Suppressor macrophage (primary cell): ENCODE data around the gene ARHGAP31.
A peak's percentile ranks its signal among the peaks of the same experiment; 100 is the strongest.
"Not testable (repeated sequence)": the region's sequence is repeated elsewhere in the genome, so short reads cannot be mapped to it uniquely, and the experiment has no call there.

Experiments used
- DNase-seq, 4 experiments: peaks; one replicate each; pipeline ENCODE4 v3.0.0-alpha.2; 2020 to 2022

ARHGAP31 gene

DNA sequence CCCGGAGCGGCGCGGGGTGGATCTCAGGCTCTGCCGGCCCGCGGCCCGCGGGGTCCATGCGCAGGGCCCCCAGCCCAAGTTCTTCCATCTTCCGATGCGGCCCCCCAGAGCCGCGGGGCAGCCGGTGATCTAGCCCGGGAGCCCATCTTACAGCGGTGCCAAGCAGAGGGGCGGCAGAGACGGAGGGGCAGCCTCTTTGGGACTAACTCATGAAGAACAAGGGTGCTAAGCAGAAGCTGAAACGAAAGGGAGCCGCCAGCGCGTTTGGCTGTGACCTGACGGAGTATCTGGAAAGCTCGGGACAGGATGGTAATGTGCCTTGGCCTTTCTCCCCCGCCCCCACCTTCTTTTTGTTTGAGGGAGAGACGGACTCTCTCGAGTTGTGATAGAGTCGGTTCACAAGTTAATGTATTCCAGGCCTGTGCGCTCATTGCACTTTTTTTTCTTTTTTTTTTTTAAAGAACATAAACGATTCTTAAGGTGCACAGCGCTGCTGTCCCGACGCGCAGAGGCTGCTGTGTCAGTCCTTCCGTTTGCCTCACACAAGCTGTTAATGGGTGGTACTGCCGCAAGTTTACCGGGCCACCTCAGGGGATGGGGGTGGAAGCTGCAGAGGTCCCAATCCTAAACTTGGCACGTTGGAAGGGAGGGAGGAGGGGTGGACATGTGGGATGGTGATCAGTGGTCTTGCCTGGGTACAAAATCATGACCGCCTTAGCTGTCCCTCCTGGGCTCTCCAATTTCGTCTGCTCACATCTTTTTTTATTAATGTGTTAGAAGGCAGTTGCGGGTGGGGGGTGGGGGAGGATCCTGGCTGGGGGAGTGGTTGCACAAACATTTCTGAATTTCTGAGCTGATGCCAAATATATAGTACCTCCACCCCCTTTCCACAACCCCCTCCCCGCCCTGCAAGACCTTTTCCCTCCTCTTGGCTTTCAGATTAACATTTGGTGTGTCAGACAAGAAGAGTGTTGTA lies 801 bp downstream of the ARHGAP31 start:
- peak in 3 of 4 experiments; percentile 38 to 54 (median 53) for DNase-seq

DNA sequence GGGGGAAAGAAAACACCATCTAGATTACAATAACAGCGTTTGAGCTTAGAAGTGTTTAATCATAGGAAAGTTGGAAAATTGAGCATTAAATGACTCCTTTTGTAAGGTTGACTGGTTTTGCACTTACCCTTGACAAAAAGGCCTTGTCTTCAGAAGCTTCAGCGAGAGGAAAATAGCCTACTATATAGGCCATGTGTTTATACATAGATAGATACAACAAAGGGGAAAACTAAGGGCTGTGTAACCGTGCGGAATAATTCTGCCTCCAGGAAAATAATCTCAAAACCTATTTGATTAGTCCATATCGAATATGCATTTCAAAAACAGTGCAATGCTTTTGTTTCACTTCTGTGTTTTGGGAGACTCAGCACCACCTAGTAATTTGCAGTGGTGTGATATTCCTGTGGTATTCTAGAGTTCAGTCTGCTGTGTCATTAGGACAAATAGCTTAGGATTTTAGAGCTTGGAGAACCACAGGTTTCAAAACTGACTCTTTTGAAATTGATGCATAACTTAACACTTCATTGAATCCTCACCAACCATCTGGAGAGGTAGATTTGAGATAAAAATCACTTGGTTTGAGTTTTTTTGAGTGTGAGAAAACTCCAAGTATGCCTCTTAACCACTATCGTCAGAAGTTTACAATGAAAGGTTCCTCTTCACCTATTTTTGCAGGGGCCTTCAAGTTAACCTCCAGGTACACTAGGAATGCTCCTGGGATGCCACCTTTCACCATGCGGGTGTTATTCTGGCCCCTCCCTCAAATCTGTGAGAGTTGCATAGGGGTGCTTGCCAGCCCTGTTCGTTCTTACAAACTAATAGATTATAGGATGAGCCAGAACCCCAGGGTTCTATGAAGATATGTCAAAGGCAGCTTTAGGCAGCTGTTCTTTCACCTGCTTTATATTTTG lies 1.9 kb downstream of the ARHGAP31 start:
- DNase-seq, result peak in 2 of 4 experiments; percentile 49 to 58

GRCh38 chr3:119296727-119297122 lies 2.5 kb downstream of the ARHGAP31 start:
- no peak for DNase-seq

- peak in 1 of 4 experiments; percentile 23 for DNase-seq
These were observed 3.0 kb downstream of the ARHGAP31 start for GRCh38 chr3:119297169-119297568.

- DNase-seq, result no peak
These were observed 4.4 kb downstream of the ARHGAP31 start for GRCh38 chr3:119298565-119298941.

GRCh38 chr3:119300991-119301391 lies 6.8 kb downstream of the ARHGAP31 start:
- DNase-seq, result peak; percentile 84 to 96 (median 90)

- DNase-seq, result peak; percentile 78 to 88 (median 87)
These were observed 7.5 kb downstream of the ARHGAP31 start for GRCh38 chr3:119301662-119302061.

GRCh38 chr3:119302697-119303551 lies 8.7 kb downstream of the ARHGAP31 start:
- DNase-seq, result peak; percentile 60 to 75 (median 64)

- no peak for DNase-seq
These were observed 10.1 kb downstream of the ARHGAP31 start for GRCh38 chr3:119304201-119304713.

DNA sequence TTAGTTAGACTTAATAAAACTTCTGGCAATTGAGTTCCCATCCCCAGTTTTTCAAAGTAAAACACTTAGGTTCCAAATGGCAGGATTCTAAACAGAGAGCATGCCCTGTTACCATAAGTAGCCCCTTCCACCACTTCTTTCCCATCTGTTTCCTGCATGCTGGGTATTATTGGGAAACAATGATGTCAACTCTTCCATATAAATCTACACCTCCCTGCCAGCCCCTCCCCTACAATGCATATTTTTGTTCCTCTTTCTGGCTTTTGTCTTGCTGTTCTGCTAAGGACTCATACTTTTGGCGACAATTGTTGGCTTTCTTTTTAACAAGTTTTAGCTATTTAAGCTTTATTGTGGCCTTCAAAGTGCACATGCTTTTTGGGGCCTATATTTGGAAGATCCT lies 11.1 kb downstream of the ARHGAP31 start:
- peak; percentile 51 to 76 (median 52) for DNase-seq

- DNase-seq, result not testable (repeated sequence)
These were observed 12.2 kb downstream of the ARHGAP31 start for GRCh38 chr3:119306378-119306777.

- DNase-seq, result no peak
These were observed 14.2 kb downstream of the ARHGAP31 start for GRCh38 chr3:119308355-119308754.

DNA sequence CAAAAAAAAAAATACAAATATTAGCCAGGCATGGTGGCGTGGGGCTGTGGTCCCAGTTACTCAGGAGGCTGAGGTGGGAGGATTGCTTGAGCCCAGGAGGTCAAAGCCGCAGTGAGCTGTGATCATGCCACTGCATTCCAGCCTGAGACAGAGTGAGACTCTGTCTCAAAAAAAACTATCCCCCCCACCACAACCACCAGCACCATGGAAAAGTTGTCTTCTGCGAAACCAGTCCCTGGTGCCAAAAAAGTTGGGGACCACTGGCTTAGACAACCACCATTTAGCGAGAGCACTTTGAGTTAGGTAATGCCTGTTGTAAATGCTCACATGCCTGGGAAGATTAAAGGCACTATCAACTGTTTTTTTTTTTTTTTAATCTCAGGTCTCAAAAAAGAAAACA lies 15.4 kb downstream of the ARHGAP31 start:
- no peak for DNase-seq

- DNase-seq, result no peak
These were observed 15.9 kb downstream of the ARHGAP31 start for GRCh38 chr3:119310071-119310470.

GRCh38 chr3:119311081-119311925 lies 17.1 kb downstream of the ARHGAP31 start:
- peak in 2 of 4 experiments; percentile 57 to 58 for DNase-seq

DNA sequence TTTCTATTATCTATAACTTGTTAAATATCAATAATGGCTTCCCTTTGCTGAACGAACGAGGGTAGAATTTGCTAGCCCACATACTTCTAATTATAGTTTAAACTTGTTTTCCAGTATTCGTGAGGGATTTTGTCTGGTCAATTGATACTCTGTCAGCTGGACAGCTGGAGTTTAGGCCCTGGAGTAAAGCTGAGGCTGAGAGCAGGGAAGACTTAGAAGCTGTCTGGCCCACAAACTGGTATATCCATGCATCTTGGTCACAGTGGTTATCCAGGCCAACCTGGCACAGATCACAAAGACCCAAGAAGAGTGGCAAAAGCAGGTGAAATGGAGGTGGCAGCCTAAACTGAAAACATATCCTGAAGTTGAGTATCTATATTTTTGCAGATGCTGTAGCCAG lies 19.3 kb downstream of the ARHGAP31 start:
- DNase-seq, result no peak

- DNase-seq, result no peak
These were observed 20.6 kb downstream of the ARHGAP31 start for GRCh38 chr3:119314821-119315220.

- no peak for DNase-seq
These were observed 21.6 kb downstream of the ARHGAP31 start for GRCh38 chr3:119315600-119316312.

DNA sequence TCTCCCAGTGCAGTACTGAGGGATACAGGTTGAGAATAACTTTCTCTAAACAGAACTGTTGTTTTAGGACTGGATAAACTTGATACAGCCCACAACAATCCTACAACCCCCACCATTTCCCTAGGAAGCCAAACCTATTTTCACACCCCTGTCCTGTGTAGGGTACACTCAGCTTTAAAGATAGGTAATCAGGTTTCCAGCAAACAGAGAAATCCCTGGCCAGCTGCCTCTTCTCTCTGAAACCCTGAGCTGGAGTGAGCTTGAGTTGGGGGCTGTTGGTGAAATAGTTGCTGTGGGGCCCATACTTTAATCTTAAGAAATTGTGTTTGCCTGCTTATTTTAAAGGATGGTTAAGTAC lies 22.1 kb downstream of the ARHGAP31 start:
- no peak for DNase-seq

DNA sequence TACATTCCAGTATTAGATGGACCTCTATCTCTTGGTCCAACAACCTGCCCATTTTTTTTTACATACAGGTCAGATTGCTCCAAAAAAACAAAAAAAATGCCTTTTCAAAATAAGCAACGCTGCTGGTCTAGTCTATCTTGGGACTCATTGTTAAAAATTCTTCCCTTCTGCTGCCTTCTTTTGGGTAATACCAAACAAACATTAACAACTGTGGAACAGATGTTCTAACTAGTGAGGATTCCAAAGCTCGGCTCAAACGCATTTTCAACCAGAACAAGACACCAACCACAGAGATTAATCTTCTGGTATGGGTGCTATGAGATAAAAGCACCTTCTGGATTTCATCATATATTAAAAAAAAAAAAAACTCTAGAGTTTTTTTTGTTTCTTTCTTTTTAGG lies 24.7 kb downstream of the ARHGAP31 start:
- DNase-seq, result no peak
